Measurements from ENCODE around the gene MRPL55. TPM values are rescaled to one million over a fixed set of nuclear protein-coding genes. Genes with fewer than 3 reads are reported as not detected.

The MRPL55 gene
- total RNA-seq, 2 donors from 2014 or later, result 57.6 to 66.7 TPM

- no peaks in the 10 kb centered on the region for H3K27me3 ChIP-seq (ENCODE audit: control insufficient read depth, insufficient read depth, low read length, poor library complexity, severe bottlenecking)
Measured at GRCh38 chr1:228079601-228080263, 29.4 kb downstream of the MRPL55 start.

GRCh38 chr1:228079013-228079412, 30.1 kb downstream of the MRPL55 start:
- WGBS, 2 experiments (ENCODE audit: insufficient coverage in 1 of 2, insufficient read length in 1 of 2), result 88 to 91% methylated on average over 6 to 7 of the region's 7 CpGs
- peaks cover 47% of the 10 kb centered on the region for H3K27me3 Mint-ChIP-seq (ENCODE audit: insufficient read depth)
- Histone ChIP-seq H3K4me3 (ENCODE audit: low read length) (no peak overlapping the region), H3K36me3 (ENCODE audit: control insufficient read depth, insufficient read depth, low read length) (peaks cover 5% of the 10 kb centered on the region), H3K4me1 (ENCODE audit: control insufficient read depth, insufficient read depth, low read length) (peaks cover 4% of the 10 kb centered on the region), H3K27me3 (ENCODE audit: control insufficient read depth, insufficient read depth, low read length, poor library complexity, severe bottlenecking) (no peaks in the 10 kb centered on the region), H3K9me3 (ENCODE audit: control insufficient read depth, low read length) (no peaks in the 10 kb centered on the region), H3K27ac (ENCODE audit: low read depth, low read length) (no peak overlapping the region), H3K9ac (ENCODE audit: extremely low read depth, low read length, poor library complexity, severe bottlenecking) (no peak overlapping the region)
- H3K27ac Mint-ChIP-seq, result no peak overlapping the region
- H3K4me1 Mint-ChIP-seq, result peaks cover 10% of the 10 kb centered on the region
- H3K4me3 Mint-ChIP-seq, result no peak overlapping the region
- peak; percentile 27 for DNase-seq
- no peak for TF ChIP-seq CTCF (conservative IDR thresholded peaks at IDR 0.05)
- no peaks in the 10 kb centered on the region for H3K9me3 Mint-ChIP-seq
- peaks cover 7% of the 10 kb centered on the region for H3K36me3 Mint-ChIP-seq (ENCODE audit: low read depth)

More at GRCh38 chr1:228079601-228080263, 29.4 kb downstream of the MRPL55 start:
- no peak for TF ChIP-seq CTCF (conservative IDR thresholded peaks at IDR 0.05)
- Mint-ChIP-seq H3K27ac (no peak overlapping the region), H3K9me3 (no peaks in the 10 kb centered on the region), H3K4me1 (peaks cover 17% of the 10 kb centered on the region), H3K4me3 (no peak overlapping the region), H3K27me3 (ENCODE audit: insufficient read depth) (peaks cover 41% of the 10 kb centered on the region), H3K36me3 (ENCODE audit: low read depth) (peaks cover 10% of the 10 kb centered on the region)
- H3K4me1 ChIP-seq (ENCODE audit: control insufficient read depth, insufficient read depth, low read length), result peaks cover 4% of the 10 kb centered on the region
- no peak overlapping the region for H3K4me3 ChIP-seq (ENCODE audit: low read length)
- peak; percentile 34 for DNase-seq
- H3K27ac ChIP-seq (ENCODE audit: low read depth, low read length), result no peak overlapping the region
- 78 to 83% methylated on average over 3 to 7 of the region's 7 CpGs for WGBS, 2 experiments (ENCODE audit: insufficient coverage in 1 of 2, insufficient read length in 1 of 2)
- H3K36me3 ChIP-seq (ENCODE audit: control insufficient read depth, insufficient read depth, low read length), result peaks cover 12% of the 10 kb centered on the region
- no peak overlapping the region for H3K9ac ChIP-seq (ENCODE audit: extremely low read depth, low read length, poor library complexity, severe bottlenecking)
- H3K9me3 ChIP-seq (ENCODE audit: control insufficient read depth, low read length), result no peaks in the 10 kb centered on the region

GRCh38 chr1:228077565-228078330, 31.4 kb downstream of the MRPL55 start:
- WGBS, 2 experiments (ENCODE audit: insufficient coverage in 1 of 2, insufficient read length in 1 of 2), result 83 to 93% methylated on average over 7 to 10 of the region's 10 CpGs
- H3K9me3 ChIP-seq (ENCODE audit: control insufficient read depth, low read length), result no peaks in the 10 kb centered on the region
- no peak overlapping the region for H3K4me3 ChIP-seq (ENCODE audit: low read length)
- H3K27ac ChIP-seq (ENCODE audit: low read depth, low read length), result no peak overlapping the region
- peaks cover 4% of the 10 kb centered on the region for H3K4me1 ChIP-seq (ENCODE audit: control insufficient read depth, insufficient read depth, low read length)
- Mint-ChIP-seq H3K36me3 (ENCODE audit: low read depth) (no peaks in the 10 kb centered on the region), H3K27ac (no peak overlapping the region), H3K9me3 (no peaks in the 10 kb centered on the region), H3K4me1 (peaks cover 9% of the 10 kb centered on the region), H3K4me3 (no peak overlapping the region), H3K27me3 (ENCODE audit: insufficient read depth) (peaks cover 57% of the 10 kb centered on the region)
- DNase-seq, result no peak
- no peak for TF ChIP-seq CTCF (conservative IDR thresholded peaks at IDR 0.05)
- no peaks in the 10 kb centered on the region for H3K27me3 ChIP-seq (ENCODE audit: control insufficient read depth, insufficient read depth, low read length, poor library complexity, severe bottlenecking)
- H3K36me3 ChIP-seq (ENCODE audit: control insufficient read depth, insufficient read depth, low read length), result no peaks in the 10 kb centered on the region
- no peak overlapping the region for H3K9ac ChIP-seq (ENCODE audit: extremely low read depth, low read length, poor library complexity, severe bottlenecking)

Measured in endodermal cell (in vitro differentiated cells).